Testis (tissue), 3 donors: ENCODE results near the gene WASF2. TPM values are rescaled to one million over a fixed set of nuclear protein-coding genes. Genes with fewer than 3 reads are reported as not detected.

Experiments
- DNase-seq: peaks from one replicate; pipeline ENCODE4 v3.0.0-alpha.2; 2019
- H3K27ac ChIP-seq, 2 donors: fragments of 200-600 bp; sonication (generic); one replicate each; pipeline ENCODE4 v1.5.1; 2019
- H3K27me3 ChIP-seq: fragments of 200-600 bp; sonication (generic); one replicate; pipeline ENCODE4 v1.5.1; 2019
- H3K36me3 ChIP-seq: fragments of 200-600 bp; sonication (generic); one replicate; pipeline ENCODE4 v1.5.1; 2017; ENCODE audit warnings: low read depth; ENCODE audit errors: missing control alignments
- H3K4me1 ChIP-seq: fragments of 200-600 bp; sonication (generic); one replicate; pipeline ENCODE4 v1.5.1; 2019
- H3K4me3 ChIP-seq, 2 donors: fragments of 200-600 bp; sonication (generic); one replicate each; pipeline ENCODE4 v1.5.1; 2017 to 2019
- H3K9me3 ChIP-seq: fragments of 200-600 bp; sonication (generic); one replicate; pipeline ENCODE4 v1.5.1; 2017
- CTCF ChIP-seq, 3 experiments: fragments of 450-650 bp in 2 of 3; fragments of 200-600 bp in 1 of 3; sonication (generic) in 1 of 3; IDR thresholded peaks; one replicate each; pipeline ENCODE4 v1.5.1; 2016 to 2019; ENCODE audit warnings: antibody characterized with exemption in 3 of 3, mild to moderate bottlenecking in 2 of 3, moderate library complexity in 1 of 3
- POLR2A ChIP-seq: fragments of 450-650 bp; IDR thresholded peaks from one replicate; pipeline ENCODE4 v1.6.1; 2017; ENCODE audit warnings: antibody characterized with exemption, mild to moderate bottlenecking, moderate library complexity
- WGBS, 2 donors: methylation state at CpG; one replicate each; pipeline ENCODE4 v1.1.5; 2018; 5-methylcytosine and 5-hydroxymethylcytosine counted together
- intact Hi-C: fragments of 100-400 bp; cut with DNase I; formaldehyde crosslinking; loops from one replicate; pipeline ENCODE4 v1.15.1; 2023; ENCODE audit warnings: low total_unique reads
- polyA plus RNA-seq: library from polyadenylated mRNA; stranded (reverse); fragments of 350-450 nt; fragmentation: Illumina TruSeq; extraction: RNeasy Lipid Tissue Mini Kit (QIAGEN cat#74804); gene quantifications from one replicate; pipeline ENCODE4 v1.2.3, GENCODE V29; 2014; ENCODE audit warnings: low read depth, low replicate concordance; ENCODE audit not compliant: insufficient read depth
- total RNA-seq, 2 donors: library from RNA; depleted of rRNA; stranded (reverse); fragments of >200 nt; gene quantifications; one replicate each; pipeline ENCODE4 v1.2.3, GENCODE V29; 2016

WASF2 gene
- total and polyA plus RNA-seq, 3 donors from 2014 or later = 57.8 to 128 (median 58.0) TPM

GRCh38 chr1:27513528-27513927 is 23.6 kb upstream of the WASF2 start:
- H3K4me1 ChIP-seq = peaks cover 30% of the 10 kb centered on the region
- no peaks in the 10 kb centered on the region for H3K36me3 ChIP-seq
- no peaks in the 10 kb centered on the region for H3K27me3 ChIP-seq
- intact Hi-C loops = no loop called here
- TF ChIP-seq CTCF (IDR thresholded peaks at IDR 0.05) (no peak), POLR2A (no peak)
- no peaks in the 10 kb centered on the region for H3K9me3 ChIP-seq
- H3K4me3 ChIP-seq = no peak overlapping the region
- H3K27ac ChIP-seq = peak overlapping the region in 1 of 2 donors; percentile 68
- no peak for DNase-seq
- WGBS, 2 donors = 33 to 40% methylated on average over 5 of the region's 5 CpGs

DNA sequence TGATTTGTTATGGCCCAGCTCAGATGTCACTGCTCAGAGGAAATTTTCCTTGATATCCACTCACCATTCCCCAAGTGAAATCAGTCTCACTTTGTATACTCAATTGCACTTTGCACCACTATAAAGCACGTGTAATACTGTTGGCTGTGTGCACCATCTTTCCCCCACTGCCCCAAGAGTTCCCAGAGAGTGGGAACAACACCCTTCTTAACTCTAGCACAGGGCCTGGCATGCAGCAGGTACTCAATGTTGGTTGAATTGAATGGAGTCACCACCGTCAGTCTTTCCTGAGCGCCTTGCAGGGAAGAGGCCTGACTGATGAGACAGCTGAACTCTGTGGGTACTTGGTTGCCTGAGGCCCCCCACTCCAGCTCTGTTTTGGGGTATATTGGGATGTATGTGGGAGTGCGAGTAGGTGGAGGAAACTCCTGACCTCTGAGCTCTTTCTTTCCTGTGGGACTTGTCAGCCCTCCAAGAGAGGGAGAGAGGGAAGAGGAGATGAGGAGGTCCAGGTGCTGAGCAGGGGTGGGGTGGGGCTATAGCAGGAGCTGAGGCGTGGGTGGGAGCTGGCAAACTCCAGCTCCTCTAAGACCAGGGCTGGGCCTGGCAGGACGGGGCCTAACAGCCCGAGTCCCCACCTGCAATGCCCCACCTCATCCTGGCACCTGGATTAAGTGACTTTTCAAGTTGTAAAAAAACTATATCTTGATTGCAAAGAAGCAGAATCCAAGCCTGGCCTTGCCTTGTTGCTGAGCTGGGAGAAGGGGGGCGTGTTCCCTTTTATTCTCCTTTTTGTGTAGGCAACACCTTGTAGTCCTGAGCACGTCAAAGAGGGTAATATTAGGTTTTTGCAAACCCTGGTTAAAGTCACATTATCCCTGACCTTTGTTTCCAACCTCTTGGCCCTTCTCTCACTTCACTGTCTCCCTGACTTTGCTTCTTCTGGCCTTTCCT is 19.4 kb upstream of the WASF2 start:
- intact Hi-C loops = loop anchor here (10.0 kb wide), 1 partner anchor 95 kb away; no protein-coding TSS in a partner anchor
- H3K4me3 ChIP-seq = no peak overlapping the region
- no peak for DNase-seq
- H3K36me3 ChIP-seq = no peaks in the 10 kb centered on the region
- no peaks in the 10 kb centered on the region for H3K27me3 ChIP-seq
- peak overlapping the region in 1 of 2 donors; percentile 4 for H3K27ac ChIP-seq
- H3K4me1 ChIP-seq = peaks cover 33% of the 10 kb centered on the region
- WGBS, 2 donors = 61 to 65% methylated on average over 9 of the region's 9 CpGs
- H3K9me3 ChIP-seq = no peaks in the 10 kb centered on the region
- TF ChIP-seq CTCF (IDR thresholded peaks at IDR 0.05) (no peak), POLR2A (no peak)

DNA sequence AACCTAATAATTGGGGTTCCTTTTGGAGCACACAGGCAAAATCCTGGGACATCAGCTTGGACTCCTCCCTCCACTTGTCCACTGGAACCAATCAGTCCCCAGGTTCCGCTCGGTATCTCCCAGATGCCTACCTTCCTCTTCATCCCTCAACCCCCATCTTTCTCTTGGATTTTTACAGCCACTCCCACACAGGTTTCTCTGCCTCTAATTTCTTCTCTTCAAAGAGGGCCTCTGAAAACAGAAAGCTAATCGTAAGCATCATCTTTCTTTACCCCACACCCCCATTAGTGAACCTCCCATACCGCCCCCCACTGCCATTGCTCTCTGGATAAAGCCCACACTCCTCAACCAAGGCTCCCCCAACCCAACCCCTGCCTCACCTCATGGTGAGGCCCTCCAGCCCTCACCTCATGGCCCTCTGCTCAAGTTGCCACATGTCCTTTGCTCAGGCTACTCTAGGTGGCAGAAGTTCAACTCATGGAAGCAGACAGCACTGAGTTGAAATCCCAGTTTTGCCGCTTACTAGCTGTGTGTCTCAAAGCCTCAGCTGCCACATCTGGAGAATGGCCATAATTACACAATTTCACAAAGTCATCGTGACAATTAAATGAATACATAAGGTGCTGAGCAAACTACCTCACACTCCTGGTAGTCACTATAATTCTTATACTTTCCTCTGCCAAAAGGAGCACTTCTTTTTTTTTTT is 18.1 kb upstream of the WASF2 start:
- peak overlapping the region in 1 of 2 donors; percentile 4 for H3K27ac ChIP-seq
- WGBS, 2 donors = 84 to 85% methylated on average over 6 of the region's 6 CpGs

DNA sequence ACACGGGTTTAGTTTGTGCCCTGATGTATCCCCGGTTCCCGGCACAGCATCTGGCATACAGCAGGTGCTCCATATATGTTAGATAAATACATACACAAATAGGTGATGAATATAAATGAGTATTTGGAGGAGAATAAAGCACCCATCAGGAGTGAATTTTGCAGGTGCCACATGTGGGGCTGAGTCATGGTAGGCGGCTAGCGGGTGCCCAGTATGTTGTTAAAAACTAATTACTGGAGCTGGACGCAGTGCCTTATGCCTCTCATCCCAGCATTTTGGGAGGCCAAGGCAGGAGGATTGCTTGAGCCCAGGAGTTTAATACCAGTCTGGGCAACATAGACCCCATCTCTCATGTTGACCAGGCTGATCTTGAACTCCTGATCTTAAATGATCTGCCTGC is 16.7 kb upstream of the WASF2 start:
- no peak for TF ChIP-seq CTCF (IDR thresholded peaks at IDR 0.05)
- TF ChIP-seq POLR2A = no peak
- Histone ChIP-seq H3K36me3 (no peaks in the 10 kb centered on the region), H3K4me1 (peaks cover 29% of the 10 kb centered on the region), H3K27ac (peak overlapping the region in 1 of 2 donors; percentile 92), H3K4me3 (no peak overlapping the region), H3K27me3 (no peaks in the 10 kb centered on the region), H3K9me3 (no peaks in the 10 kb centered on the region)
- intact Hi-C loops = loop anchor here (10.0 kb wide), 1 partner anchor 92 kb away; no protein-coding TSS in a partner anchor
- 97 to 98% methylated on average over 5 to 6 of the region's 6 CpGs for WGBS, 2 donors
- no peak for DNase-seq

More for the DNA sequence above, 18.1 kb upstream of the WASF2 start:
- H3K4me1 ChIP-seq = peaks cover 36% of the 10 kb centered on the region
- no peak for DNase-seq
- intact Hi-C loops = loop anchor here (10.0 kb wide), 1 partner anchor 93 kb away; no protein-coding TSS in a partner anchor
- H3K27me3 ChIP-seq = no peaks in the 10 kb centered on the region
- TF ChIP-seq POLR2A (no peak), CTCF (IDR thresholded peaks at IDR 0.05) (no peak)
- no peaks in the 10 kb centered on the region for H3K36me3 ChIP-seq
- H3K4me3 ChIP-seq = no peak overlapping the region
- no peaks in the 10 kb centered on the region for H3K9me3 ChIP-seq
